Coronary artery (tissue), 2 donors: ENCODE results near the gene HEY2.
"Not testable (repeated sequence)": the region's sequence is repeated elsewhere in the genome, so short reads cannot be mapped to it uniquely, and the experiment has no call there.

Source experiments
- DNase-seq: peaks from one replicate; pipeline ENCODE4 v3.0.0-alpha.2; 2017; ENCODE audit warnings: low spot score
- H3K27ac ChIP-seq, 2 donors: fragments of 200-600 bp; sonication (generic); one replicate each; pipeline ENCODE4 v1.5.1; 2016 to 2019
- H3K4me3 ChIP-seq: fragments of 200-600 bp; sonication (generic); 2 replicates; pipeline ENCODE4 v1.5.1; 2016; ENCODE audit warnings: mild to moderate bottlenecking, moderate library complexity
- CTCF ChIP-seq: fragments of 200-600 bp; sonication (generic); IDR thresholded peaks from one replicate; pipeline ENCODE4 v1.5.1; 2019; ENCODE audit warnings: antibody characterized with exemption

Gene HEY2

GRCh38 chr6:125769147-125769783 is 19.8 kb downstream of the HEY2 start:
- TF ChIP-seq CTCF, result no peak
- no peak overlapping the region for H3K4me3 ChIP-seq
- no peak for DNase-seq
- peak overlapping the region; percentile 1 to 45 for H3K27ac ChIP-seq

- Histone ChIP-seq H3K27ac (no peak overlapping the region), H3K4me3 (no peak overlapping the region)
- no peak for TF ChIP-seq CTCF
- no peak for DNase-seq
Observed at GRCh38 chr6:125773387-125774341, 24.2 kb downstream of the HEY2 start.

- not testable (repeated sequence) for H3K4me3 ChIP-seq, H3K27ac ChIP-seq, DNase-seq
Observed at GRCh38 chr6:125776107-125776826, 26.8 kb downstream of the HEY2 start.

GRCh38 chr6:125779924-125780539 is 30.6 kb downstream of the HEY2 start:
- DNase-seq, result peak; percentile 91
- Histone ChIP-seq H3K4me3 (peak overlapping the region; percentile 78), H3K27ac (peak overlapping the region; percentile 92)
- TF ChIP-seq CTCF, result no peak

GRCh38 chr6:125780540-125781313 is 31.3 kb downstream of the HEY2 start:
- Histone ChIP-seq H3K27ac (peak overlapping the region; percentile 92), H3K4me3 (peak overlapping the region; percentile 78)
- TF ChIP-seq CTCF, result no peak
- DNase-seq, result no peak

- Histone ChIP-seq H3K27ac (peak overlapping the region; percentile 92), H3K4me3 (peak overlapping the region; percentile 78)
- no peak for TF ChIP-seq CTCF
- no peak for DNase-seq
Observed at GRCh38 chr6:125781314-125781868, 32.0 kb downstream of the HEY2 start.
